ENCODE results near the gene CALHM5.

CALHM5 gene

GRCh38 chr6:116556065-116556464 is 44.6 kb downstream of the CALHM5 start:
- no peak for FAIRE-seq

GRCh38 chr6:116556814-116557415 is 45.5 kb downstream of the CALHM5 start:
- FAIRE-seq: no peak

- no peak for FAIRE-seq
These were observed 46.5 kb downstream of the CALHM5 start for GRCh38 chr6:116557893-116558292.

GRCh38 chr6:116560130-116560529 is 48.7 kb downstream of the CALHM5 start:
- FAIRE-seq: no peak

GRCh38 chr6:116561377-116562018 is 50.1 kb downstream of the CALHM5 start:
- no peak for FAIRE-seq

GRCh38 chr6:116562019-116562403 is 50.6 kb downstream of the CALHM5 start:
- FAIRE-seq: no peak

GRCh38 chr6:116562614-116563013 is 51.2 kb downstream of the CALHM5 start:
- no peak for FAIRE-seq

GRCh38 chr6:116563830-116564229 is 52.4 kb downstream of the CALHM5 start:
- FAIRE-seq: no peak

- FAIRE-seq: no peak
These were observed 52.9 kb downstream of the CALHM5 start for GRCh38 chr6:116564311-116564710.

GRCh38 chr6:116564921-116565872 is 53.8 kb downstream of the CALHM5 start:
- no peak for FAIRE-seq

- no peak for FAIRE-seq
These were observed 56.7 kb downstream of the CALHM5 start for GRCh38 chr6:116568111-116568510.

- no peak for FAIRE-seq
These were observed 57.6 kb downstream of the CALHM5 start for GRCh38 chr6:116568821-116569755.

GRCh38 chr6:116570856-116571682 is 59.6 kb downstream of the CALHM5 start, which contains the start of gene RWDD1:
RWDD1 (plus strand) TSS chr6:116571504; CDS start chr6:116571583, 79 bp downstream.
- FAIRE-seq: no peak

GRCh38 chr6:116571683-116572000 is 60.2 kb downstream of the CALHM5 start:
- FAIRE-seq: no peak

GRCh38 chr6:116572162-116572561 is 60.7 kb downstream of the CALHM5 start:
- FAIRE-seq: no peak

All from colon (tissue), 2 donors.